ENCODE results near the gene KCNJ5. TPM values are rescaled to one million over a fixed set of nuclear protein-coding genes. Genes with fewer than 3 reads are reported as not detected.

The KCNJ5 gene
- total RNA-seq, 4 donors from 2014 or later, result 0.69 to 1.1 TPM; not detected in 2

DNA sequence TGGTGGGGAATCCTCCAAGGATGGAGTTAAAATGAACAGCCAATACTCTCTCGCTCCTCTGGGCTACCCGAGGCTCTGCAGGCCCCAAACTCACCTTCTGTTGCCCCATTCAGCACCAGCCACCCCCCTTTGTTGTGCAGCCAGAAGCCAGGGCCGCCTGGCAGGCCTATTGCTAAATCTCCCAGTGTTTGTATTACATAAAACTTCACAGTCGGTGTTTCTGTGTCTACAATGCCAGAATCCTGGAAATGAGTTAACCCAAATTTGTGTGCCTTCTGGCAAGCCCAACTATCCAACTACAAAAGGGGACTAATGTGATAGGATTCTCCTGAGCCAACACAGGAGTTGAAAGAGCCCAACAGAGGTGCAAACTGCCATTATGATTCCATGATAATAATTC is 9.3 kb downstream of the KCNJ5 start:
- no peaks in the 10 kb centered on the region for H3K36me3 ChIP-seq
- intact Hi-C loops (cut with DNase I; ENCODE audit: low total_unique reads), result no loop called here
- TF ChIP-seq, protein P1, sequence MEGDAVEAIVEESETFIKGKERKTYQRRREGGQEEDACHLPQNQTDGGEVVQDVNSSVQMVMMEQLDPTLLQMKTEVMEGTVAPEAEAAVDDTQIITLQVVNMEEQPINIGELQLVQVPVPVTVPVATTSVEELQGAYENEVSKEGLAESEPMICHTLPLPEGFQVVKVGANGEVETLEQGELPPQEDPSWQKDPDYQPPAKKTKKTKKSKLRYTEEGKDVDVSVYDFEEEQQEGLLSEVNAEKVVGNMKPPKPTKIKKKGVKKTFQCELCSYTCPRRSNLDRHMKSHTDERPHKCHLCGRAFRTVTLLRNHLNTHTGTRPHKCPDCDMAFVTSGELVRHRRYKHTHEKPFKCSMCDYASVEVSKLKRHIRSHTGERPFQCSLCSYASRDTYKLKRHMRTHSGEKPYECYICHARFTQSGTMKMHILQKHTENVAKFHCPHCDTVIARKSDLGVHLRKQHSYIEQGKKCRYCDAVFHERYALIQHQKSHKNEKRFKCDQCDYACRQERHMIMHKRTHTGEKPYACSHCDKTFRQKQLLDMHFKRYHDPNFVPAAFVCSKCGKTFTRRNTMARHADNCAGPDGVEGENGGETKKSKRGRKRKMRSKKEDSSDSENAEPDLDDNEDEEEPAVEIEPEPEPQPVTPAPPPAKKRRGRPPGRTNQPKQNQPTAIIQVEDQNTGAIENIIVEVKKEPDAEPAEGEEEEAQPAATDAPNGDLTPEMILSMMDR (IDR thresholded peaks at IDR 0.05), result no peak
- TF ChIP-seq POLR2A (IDR thresholded peaks at IDR 0.05), result no peak
- no peaks in the 10 kb centered on the region for H3K27me3 ChIP-seq
- no peak overlapping the region for H3K4me3 ChIP-seq
- no peaks in the 10 kb centered on the region for H3K4me1 ChIP-seq
- no peaks in the 10 kb centered on the region for H3K9me3 ChIP-seq
- DNase-seq, result no peak
- no peak overlapping the region for H3K27ac ChIP-seq

DNA sequence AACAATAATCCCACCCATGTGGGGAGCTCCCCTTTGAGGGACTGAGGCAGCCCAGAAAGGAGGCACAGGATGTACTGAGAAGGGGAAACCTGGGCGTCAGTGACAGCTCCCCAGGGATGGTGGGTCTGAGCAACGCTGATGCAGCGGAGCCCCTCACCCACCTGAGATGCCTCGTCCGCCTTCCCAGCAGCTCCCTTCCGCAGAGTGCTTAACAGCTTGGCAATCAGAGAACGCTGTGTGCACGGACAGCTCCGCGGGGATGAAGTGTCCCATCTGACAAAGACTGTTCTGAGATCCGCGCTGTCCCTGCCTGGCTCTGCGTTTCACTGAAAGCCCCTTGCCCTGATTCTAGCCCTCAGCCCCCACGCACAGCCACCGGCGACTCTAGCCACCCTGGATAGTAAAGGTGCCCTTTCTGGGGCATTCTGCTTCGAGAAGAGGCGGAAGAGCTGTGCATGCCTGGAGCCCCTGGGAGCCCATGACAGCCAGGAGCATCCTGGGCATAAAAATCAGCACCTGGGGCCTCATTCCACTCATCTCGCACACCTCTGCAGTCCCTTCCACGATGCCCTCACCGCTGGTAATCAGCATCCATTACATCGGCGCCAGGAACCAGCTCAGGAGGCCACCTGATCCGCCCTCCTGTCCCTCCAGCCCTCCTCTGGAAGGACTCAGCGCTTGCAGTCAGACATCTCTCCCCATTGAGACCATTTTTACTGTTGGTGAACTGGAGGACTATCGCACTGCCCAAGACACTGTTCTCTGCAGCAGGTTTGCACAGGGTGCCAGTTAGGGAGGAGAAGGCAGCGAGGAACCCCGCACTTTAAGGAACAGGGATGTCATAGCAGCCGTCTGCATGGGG is 10.7 kb downstream of the KCNJ5 start:
- Histone ChIP-seq H3K36me3 (no peaks in the 10 kb centered on the region), H3K27ac (no peak overlapping the region), H3K4me1 (no peaks in the 10 kb centered on the region), H3K27me3 (no peaks in the 10 kb centered on the region), H3K9me3 (no peaks in the 10 kb centered on the region), H3K4me3 (no peak overlapping the region)
- TF ChIP-seq, protein P1 (IDR thresholded peaks at IDR 0.05), result no peak
- TF ChIP-seq POLR2A (IDR thresholded peaks at IDR 0.05), result no peak
- intact Hi-C loops (cut with DNase I; ENCODE audit: low total_unique reads), result no loop called here
- no peak for DNase-seq

DNA sequence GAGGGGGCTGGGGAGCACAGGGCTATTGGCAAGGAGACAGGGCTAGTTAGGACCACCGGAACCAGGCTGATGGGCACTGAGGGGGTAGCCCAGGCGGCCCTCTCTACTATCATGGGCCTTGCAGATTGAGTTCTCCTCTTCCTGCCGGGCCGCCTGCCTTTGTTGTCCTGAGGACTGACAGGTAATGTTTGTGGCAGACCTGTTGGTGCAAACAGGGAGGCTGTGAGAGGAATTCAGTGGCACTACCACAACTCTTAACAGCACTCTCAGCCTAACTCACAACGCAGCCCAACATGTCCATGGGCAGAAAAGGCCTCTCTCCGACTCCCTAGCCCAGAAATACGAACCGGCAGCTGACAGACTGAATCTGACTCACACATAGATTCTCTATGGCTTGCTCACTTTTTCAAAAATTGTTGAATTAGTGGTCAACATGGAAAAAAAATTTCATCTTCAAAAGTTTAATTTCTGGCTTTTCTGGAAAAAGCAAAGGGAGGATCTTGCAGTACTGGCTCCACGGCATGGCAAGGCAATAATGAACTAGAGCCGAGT is 11.4 kb downstream of the KCNJ5 start:
- Histone ChIP-seq H3K4me1 (no peaks in the 10 kb centered on the region), H3K36me3 (no peaks in the 10 kb centered on the region), H3K4me3 (no peak overlapping the region), H3K27me3 (no peaks in the 10 kb centered on the region), H3K27ac (no peak overlapping the region), H3K9me3 (no peaks in the 10 kb centered on the region)
- no peak for DNase-seq
- intact Hi-C loops (cut with DNase I; ENCODE audit: low total_unique reads), result no loop called here
- TF ChIP-seq, protein P1 (IDR thresholded peaks at IDR 0.05), result no peak
- TF ChIP-seq POLR2A (IDR thresholded peaks at IDR 0.05), result no peak

DNA sequence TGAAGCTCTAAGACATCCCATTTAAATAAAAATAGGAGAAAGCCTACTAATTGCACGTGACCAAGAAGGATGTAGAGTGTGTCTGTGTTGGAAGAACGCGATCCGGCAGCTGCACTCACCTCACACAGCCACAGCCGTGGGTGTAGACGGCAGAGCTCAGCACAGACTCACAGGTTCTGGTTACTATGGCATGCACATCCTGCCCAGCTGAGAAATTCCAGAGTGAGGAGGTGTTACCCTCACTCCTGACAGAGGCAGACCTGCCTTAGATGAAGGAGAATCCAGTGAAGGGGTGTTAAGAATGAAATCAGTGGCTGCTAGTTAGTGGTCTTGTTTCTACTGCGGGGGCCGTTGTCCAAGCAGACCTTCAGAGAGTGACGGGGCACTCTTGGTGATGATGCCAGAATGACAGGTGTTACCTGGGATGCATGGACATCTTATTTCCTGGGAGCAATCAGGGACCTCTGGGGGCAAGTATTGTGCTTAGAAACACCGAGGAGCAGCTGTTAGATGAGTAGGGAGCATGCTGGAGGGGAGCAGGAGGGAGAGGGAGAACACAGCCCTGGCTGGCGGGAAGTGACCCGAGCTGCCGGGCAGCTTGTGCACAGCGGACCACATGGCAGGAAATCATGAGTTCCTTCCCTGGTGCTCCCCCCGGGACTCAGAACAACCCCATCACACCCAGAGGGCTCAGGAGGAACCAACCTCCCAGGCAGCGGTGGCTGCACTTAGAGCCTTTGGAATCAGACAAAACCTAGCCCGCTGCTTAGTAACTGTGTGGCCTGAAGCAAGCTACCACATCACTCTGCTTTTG is 12.3 kb downstream of the KCNJ5 start:
- Histone ChIP-seq H3K36me3 (no peaks in the 10 kb centered on the region), H3K4me3 (no peak overlapping the region), H3K27me3 (no peaks in the 10 kb centered on the region), H3K9me3 (no peaks in the 10 kb centered on the region), H3K4me1 (no peaks in the 10 kb centered on the region), H3K27ac (no peak overlapping the region)
- no peak for DNase-seq
- intact Hi-C loops (cut with DNase I; ENCODE audit: low total_unique reads), result no loop called here
- no peak for TF ChIP-seq POLR2A (IDR thresholded peaks at IDR 0.05)
- TF ChIP-seq, protein P1 (IDR thresholded peaks at IDR 0.05), result no peak

DNA sequence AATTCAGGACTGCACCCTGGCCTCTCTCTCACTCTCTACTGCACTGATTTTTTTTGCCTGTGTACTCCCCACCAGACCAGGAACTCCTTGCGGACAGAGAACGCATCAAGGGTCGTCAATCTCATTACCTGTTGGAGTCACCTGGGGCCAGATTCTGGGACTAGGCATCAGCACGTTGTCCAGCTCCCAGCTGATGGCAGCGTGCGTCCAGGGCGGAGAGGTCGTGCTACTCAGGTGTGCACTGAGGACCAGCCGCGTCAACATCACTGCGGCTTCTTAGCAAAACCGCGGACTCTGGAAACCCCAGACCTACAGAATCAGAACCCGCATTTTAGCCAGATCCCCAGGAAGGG is 13.1 kb downstream of the KCNJ5 start:
- no peak overlapping the region for H3K27ac ChIP-seq

More for the DNA sequence above, 13.1 kb downstream of the KCNJ5 start:
- H3K4me1 ChIP-seq, result no peaks in the 10 kb centered on the region
- H3K4me3 ChIP-seq, result no peak overlapping the region
- no peak for DNase-seq
- H3K27me3 ChIP-seq, result no peaks in the 10 kb centered on the region
- H3K36me3 ChIP-seq, result no peaks in the 10 kb centered on the region
- TF ChIP-seq, protein P1 (IDR thresholded peaks at IDR 0.05), result no peak
- no peak for TF ChIP-seq POLR2A (IDR thresholded peaks at IDR 0.05)
- intact Hi-C loops (cut with DNase I; ENCODE audit: low total_unique reads), result no loop called here
- H3K9me3 ChIP-seq, result no peaks in the 10 kb centered on the region

Measured in uterus (tissue), 4 donors.